H9 (cell line): ENCODE data around the gene CENPB. TPM values are rescaled to one million over a fixed set of nuclear protein-coding genes. Genes with fewer than 3 reads are reported as not detected.

Experiments
- DNase-seq: peaks from one replicate; pipeline ENCODE4 v3.0.0-alpha.2; 2017
- H2AFZ ChIP-seq: one replicate; pipeline ENCODE4 v1.6.1; 2013; ENCODE audit warnings: mild to moderate bottlenecking, low read length, control low read depth, moderate library complexity
- H2AK5ac ChIP-seq: 2 replicates; pipeline ENCODE4 v1.6.1; 2013; ENCODE audit warnings: low read length, control low read depth, mixed read lengths; ENCODE audit not compliant: insufficient read length
- H2BK120ac ChIP-seq: one replicate; pipeline ENCODE4 v1.6.1; 2013; ENCODE audit warnings: low read depth, mild to moderate bottlenecking, low read length, control low read depth, inconsistent platforms; ENCODE audit not compliant: poor library complexity, severe bottlenecking
- H2BK12ac ChIP-seq: 2 replicates; pipeline ENCODE4 v1.6.1; 2013; ENCODE audit warnings: low read length, control low read depth, mixed read lengths, low read depth; ENCODE audit not compliant: insufficient read length
- H2BK15ac ChIP-seq: 2 replicates; pipeline ENCODE4 v1.6.1; 2013; ENCODE audit warnings: low read depth, low read length, control low read depth
- H2BK20ac ChIP-seq: one replicate; pipeline ENCODE4 v1.6.1; 2013; ENCODE audit warnings: low read depth, mild to moderate bottlenecking, low read length, control low read depth, inconsistent platforms; ENCODE audit not compliant: poor library complexity, severe bottlenecking
- H2BK5ac ChIP-seq: 2 replicates; pipeline ENCODE4 v1.6.1; 2013; ENCODE audit warnings: low read length, control low read depth, mixed read lengths; ENCODE audit not compliant: insufficient read length
- H3K14ac ChIP-seq: 2 replicates; pipeline ENCODE4 v1.6.1; 2013; ENCODE audit warnings: low read length, control low read depth; ENCODE audit not compliant: insufficient read depth
- H3K18ac ChIP-seq: 2 replicates; pipeline ENCODE4 v1.6.1; 2013; ENCODE audit warnings: low read depth, mild to moderate bottlenecking, mixed read lengths, low read length, control low read depth; ENCODE audit not compliant: insufficient read length
- H3K23ac ChIP-seq: 2 replicates; pipeline ENCODE4 v1.6.1; 2013; ENCODE audit warnings: low read length, control low read depth, mixed read lengths, low read depth; ENCODE audit not compliant: insufficient read length
- H3K23me2 ChIP-seq: 2 replicates; pipeline ENCODE4 v1.6.1; 2013; ENCODE audit warnings: low read depth, mild to moderate bottlenecking, mixed read lengths, low read length, control low read depth; ENCODE audit not compliant: insufficient read length, poor library complexity, severe bottlenecking
- H3K27ac ChIP-seq: 2 replicates; pipeline ENCODE4 v1.5.1; 2013; ENCODE audit warnings: low read length, control low read depth, mixed read lengths, low read depth; ENCODE audit not compliant: insufficient read length
- H3K27me3 ChIP-seq: 2 replicates; pipeline ENCODE4 v1.6.1; 2013; ENCODE audit warnings: low read length, control low read depth, inconsistent platforms; ENCODE audit not compliant: insufficient read depth
- H3K4ac ChIP-seq: 2 replicates; pipeline ENCODE4 v1.6.1; 2013; ENCODE audit warnings: low read depth, mild to moderate bottlenecking, control low read depth, inconsistent platforms, low read length, moderate library complexity
- H3K4me1 ChIP-seq: 2 replicates; pipeline ENCODE4 v1.6.1; 2013; ENCODE audit warnings: low read length, control low read depth, inconsistent platforms; ENCODE audit not compliant: insufficient read depth
- H3K4me2 ChIP-seq: 2 replicates; pipeline ENCODE4 v1.6.1; 2013; ENCODE audit warnings: low read length, control low read depth, mixed read lengths; ENCODE audit not compliant: insufficient read length, insufficient read depth
- H3K56ac ChIP-seq: 2 replicates; pipeline ENCODE4 v1.6.1; 2013; ENCODE audit warnings: low read depth, mild to moderate bottlenecking, mixed read lengths, low read length, control low read depth; ENCODE audit not compliant: insufficient read length
- H3K79me1 ChIP-seq: 2 replicates; pipeline ENCODE4 v1.6.1; 2013; ENCODE audit warnings: low read depth, mild to moderate bottlenecking, moderate library complexity, low read length, control low read depth, inconsistent platforms; ENCODE audit not compliant: insufficient read depth, poor library complexity, severe bottlenecking
- H3K79me2 ChIP-seq: 2 replicates; pipeline ENCODE4 v1.6.1; 2013; ENCODE audit warnings: low read length, control low read depth, inconsistent platforms; ENCODE audit not compliant: insufficient read depth
- H3K9ac ChIP-seq: 2 replicates; pipeline ENCODE4 v1.6.1; 2013; ENCODE audit warnings: low read length, control low read depth, mixed read lengths; ENCODE audit not compliant: insufficient read length; ENCODE audit errors: extremely low read depth
- H3K9me3 ChIP-seq: one replicate; pipeline ENCODE4 v1.6.1; 2013; ENCODE audit warnings: low read depth, low read length, inconsistent platforms; ENCODE audit not compliant: control insufficient read depth
- H3T11ph ChIP-seq: one replicate; pipeline ENCODE4 v1.6.1; 2013; ENCODE audit warnings: mild to moderate bottlenecking, low read length, control low read depth, inconsistent platforms
- H4K20me1 ChIP-seq: one replicate; pipeline ENCODE4 v1.6.1; 2013; ENCODE audit not compliant: control insufficient read depth, insufficient read length, insufficient read depth
- H4K5ac ChIP-seq: 2 replicates; pipeline ENCODE4 v1.6.1; 2013; ENCODE audit warnings: low read depth, mild to moderate bottlenecking, mixed read lengths, low read length, control low read depth; ENCODE audit not compliant: insufficient read length
- H4K8ac ChIP-seq: replicated peaks from 2 replicates; pipeline ENCODE4 v1.6.1; 2013; ENCODE audit warnings: low read length, control low read depth, mixed read lengths, low read depth; ENCODE audit not compliant: insufficient read length
- H4K91ac ChIP-seq: 2 replicates; pipeline ENCODE4 v1.6.1; 2013; ENCODE audit warnings: low read depth, mild to moderate bottlenecking, moderate library complexity, mixed read lengths, low read length, control low read depth; ENCODE audit not compliant: insufficient read length
- H3K27ac Mint-ChIP-seq, 3 experiments: 2 replicates in 2 of 3; 3 replicates in 1 of 3; pipeline ENCODE4 v1.8.0; 2020 to 2021; ENCODE audit warnings: mixed read lengths in 3 of 3, mild to moderate bottlenecking in 1 of 3, moderate library complexity in 1 of 3
- H3K27me3 Mint-ChIP-seq: 2 replicates; pipeline ENCODE4 v1.8.0; 2021; ENCODE audit warnings: low read depth, mild to moderate bottlenecking, moderate library complexity, mixed read lengths
- H3K36me3 Mint-ChIP-seq, 3 experiments: 2 replicates in 2 of 3; 3 replicates in 1 of 3; pipeline ENCODE4 v1.8.0; 2020 to 2021; ENCODE audit warnings: low read depth in 3 of 3, mixed read lengths in 3 of 3; ENCODE audit not compliant: insufficient read depth in 1 of 3
- H3K4me1 Mint-ChIP-seq, 2 experiments: 2 replicates each; pipeline ENCODE4 v1.8.0; 2020; ENCODE audit warnings: mixed read lengths in 2 of 2
- H3K4me3 Mint-ChIP-seq, 2 experiments: 2 replicates in 1 of 2; 3 replicates in 1 of 2; pipeline ENCODE4 v1.8.0; 2020 to 2021; ENCODE audit warnings: mild to moderate bottlenecking in 2 of 2, mixed read lengths in 2 of 2, moderate library complexity in 1 of 2
- H3K9me3 Mint-ChIP-seq, 2 experiments: 2 replicates in 1 of 2; 3 replicates in 1 of 2; pipeline ENCODE4 v1.8.0; 2020; ENCODE audit warnings: mild to moderate bottlenecking in 2 of 2, mixed read lengths in 2 of 2, moderate library complexity in 1 of 2
- CTCF ChIP-seq: fragments of 200-600 bp; sonication (generic); conservative IDR thresholded peaks from 3 replicates; pipeline ENCODE4 v1.8.0; 2021; ENCODE audit warnings: antibody characterized with exemption, mild to moderate bottlenecking
- WGBS: extraction: QIAGEN DNeasy Blood & Tissue Kit; methylation state at CpG from one replicate; pipeline ENCODE4 v1.1.7; 2013; ENCODE audit warnings: missing lambda C conversion rate, low lambda C conversion rate, mixed read lengths; ENCODE audit not compliant: insufficient read length; ENCODE audit errors: extremely low coverage; 5-methylcytosine and 5-hydroxymethylcytosine counted together
- total RNA-seq: library from RNA; stranded (reverse); gene quantifications from 2 replicates; pipeline ENCODE4 v1.2.1, GENCODE V29; 2021

CENPB gene
- total RNA-seq, 1 experiment from 2014 or later = 63.1 TPM

DNA sequence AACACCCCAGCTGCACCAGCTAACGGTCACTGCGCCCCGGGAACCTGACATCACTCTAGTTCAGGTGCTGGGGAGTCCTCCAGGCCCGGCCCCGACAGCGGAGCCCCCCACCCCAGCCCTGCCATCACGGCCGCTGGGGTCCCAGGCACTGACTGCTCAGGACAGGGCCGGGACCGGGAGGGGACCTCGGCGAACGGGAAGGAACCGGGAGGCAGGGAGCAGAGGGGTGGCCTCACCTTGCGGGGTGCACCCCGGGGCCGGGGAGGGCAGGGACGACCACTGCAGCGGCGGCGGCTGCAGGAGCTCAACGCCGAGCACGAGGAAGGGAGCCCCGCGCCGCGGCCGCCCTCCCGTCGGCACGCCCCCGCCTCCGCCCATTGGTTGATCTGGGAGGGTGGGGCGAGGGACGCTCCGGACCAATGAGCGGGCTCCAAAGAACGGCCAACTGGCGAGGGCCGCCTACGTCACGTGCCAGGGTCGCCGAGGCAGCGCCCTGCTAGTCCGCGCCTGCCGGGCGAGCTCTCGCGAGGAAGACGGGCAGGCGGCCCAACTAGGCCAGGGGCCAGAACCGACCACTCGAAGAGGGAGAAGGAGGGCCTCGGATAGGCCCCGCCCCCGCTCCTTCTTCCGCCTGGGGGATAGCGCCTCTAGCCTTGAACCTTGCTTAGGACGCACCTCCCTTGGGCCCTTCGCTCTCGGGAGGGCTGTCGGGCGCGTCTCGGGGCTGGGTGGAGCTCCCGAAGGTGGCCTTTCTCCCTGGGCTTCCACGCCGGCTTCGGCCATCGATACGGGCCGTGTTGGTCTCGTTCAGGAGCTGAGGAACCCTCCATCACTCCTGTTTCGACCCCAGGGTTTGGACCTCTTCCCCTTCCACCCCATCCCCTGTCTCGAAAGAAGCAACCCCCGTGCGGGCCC is 18.9 kb downstream of the CENPB start, which contains the start of gene ADISSP:
TSS of gene ADISSP (minus strand) at position 327 of the 915 bp plus-strand sequence. CDS start 7,653 bp downstream, outside the sequence.
- no peak within 1 kb of the TSS for H3T11ph ChIP-seq
- no peak within 1 kb of the TSS for H2BK15ac ChIP-seq
- Mint-ChIP-seq H3K27me3 (peaks cover 19% of the 10 kb centered on the region), H3K27ac (peak within 1 kb of the TSS; percentile 91 to 97 (median 91); a peak in 5 of 7 replicates), H3K4me3 (peak within 1 kb of the TSS; percentile 91 to 97), H3K4me1 (peaks cover 16 to 18% of the 10 kb centered on the region in 2 experiments), H3K9me3 (no peaks in the 10 kb centered on the region; a peak in 1 of 5 replicates), H3K36me3 (peaks cover 0 to 4% (median 3%) of the 10 kb centered on the region in 3 experiments; a peak in 3 of 7 replicates)
- no peak within 1 kb of the TSS for H4K5ac ChIP-seq
- H2BK5ac ChIP-seq = no peak within 1 kb of the TSS
- H3K9ac ChIP-seq = peak within 1 kb of the TSS; percentile 65
- H3K4ac ChIP-seq = no peak within 1 kb of the TSS
- no peak within 1 kb of the TSS for H2BK20ac ChIP-seq
- peak; percentile 99 for DNase-seq
- H3K79me1 ChIP-seq = no peaks in the 10 kb centered on the region
- no peak within 1 kb of the TSS for H3K27ac ChIP-seq
- H4K8ac ChIP-seq = no peak within 1 kb of the TSS
- H3K23me2 ChIP-seq = peaks cover 20% of the 10 kb centered on the region
- H4K20me1 ChIP-seq = no peaks in the 10 kb centered on the region
- H3K56ac ChIP-seq = no peak within 1 kb of the TSS
- no peak within 1 kb of the TSS for H4K91ac ChIP-seq
- no peak within 1 kb of the TSS for H2BK120ac ChIP-seq
- H2AK5ac ChIP-seq = no peak within 1 kb of the TSS
- no peak within 1 kb of the TSS for H2AFZ ChIP-seq
- H3K18ac ChIP-seq = no peak within 1 kb of the TSS
- no peaks in the 10 kb centered on the region for H3K79me2 ChIP-seq
- WGBS = no CpG with 5 or more reads among the region's 80 CpGs
- H3K4me2 ChIP-seq = peak within 1 kb of the TSS; percentile 85
- no peaks in the 10 kb centered on the region for H3K9me3 ChIP-seq
- H3K4me1 ChIP-seq = no peaks in the 10 kb centered on the region
- no peak within 1 kb of the TSS for H2BK12ac ChIP-seq
- H3K14ac ChIP-seq = peak within 1 kb of the TSS; percentile 70
- peak; percentile 29; the same call in 2 of the 3 replicates for TF ChIP-seq CTCF
- H3K23ac ChIP-seq = no peak within 1 kb of the TSS
- no peaks in the 10 kb centered on the region for H3K27me3 ChIP-seq
